Measurements from ENCODE around the gene SARNP. TPM values are rescaled to one million over a fixed set of nuclear protein-coding genes. Genes with fewer than 3 reads are reported as not detected.
A peak's percentile ranks its signal among the peaks of the same experiment; 100 is the strongest.

The SARNP gene
- polyA plus RNA-seq, 1 of the 3 experiments (the other 2 are of a cell fraction), result 65.8 TPM

- TF ChIP-seq IRF3 (IDR thresholded peaks at IDR 0.05; ENCODE audit: low read depth, low read length) (no peak), MAX (IDR thresholded peaks at IDR 0.05; ENCODE audit: low read depth) (no peak)
These were observed 10.3 kb upstream of the SARNP start (continued) for GRCh38 chr12:55827806-55828205.

- no peak overlapping the region for H2AFZ ChIP-seq (ENCODE audit: low read depth)
- no peak overlapping the region for H3K4me3 ChIP-seq (ENCODE audit: low read depth in 2 of 2, low read length in 1 of 2)
- H3K9me2 ChIP-seq, result no peaks in the 10 kb centered on the region
- POLR2A ChIA-PET, result interaction anchor here (0.6 to 1.3 kb wide), 2 partner anchors 19 to 24 kb away, joined by 3 to 5 read pairs; no protein-coding TSS in a partner anchor
- H3F3A ChIP-seq (replicated peaks; ENCODE audit: insufficient read depth), result peaks cover 39% of the 10 kb centered on the region
- peaks cover 58% of the 10 kb centered on the region for H3K79me2 ChIP-seq (ENCODE audit: insufficient read depth)
- no peak for TF ChIP-seq NRF1 (IDR thresholded peaks at IDR 0.05; ENCODE audit: low read depth, low read length)
- TF ChIP-seq RXRA (IDR thresholded peaks at IDR 0.05; ENCODE audit: borderline replicate concordance, low read depth), result no peak
- no peak for TF ChIP-seq TCF12 (IDR thresholded peaks at IDR 0.05)
- no peak for TF ChIP-seq POLR2AphosphoS5 (IDR thresholded peaks at IDR 0.05; ENCODE audit: low read depth, low read length)
- TF ChIP-seq PBX3 (IDR thresholded peaks at IDR 0.05), result no peak
- TF ChIP-seq MAX (IDR thresholded peaks at IDR 0.05; ENCODE audit: low read depth), result no peak
- no peak for TF ChIP-seq RCOR1 (IDR thresholded peaks at IDR 0.05; ENCODE audit: low read length)
- TF ChIP-seq MEF2A (IDR thresholded peaks at IDR 0.05; ENCODE audit: borderline replicate concordance, low read depth), result no peak
- no peak for TF ChIP-seq EP300 (IDR thresholded peaks at IDR 0.05; ENCODE audit: borderline replicate concordance in 1 of 2, low read depth in 1 of 2, low read length in 1 of 2)
- H4K20me1 ChIP-seq (ENCODE audit: insufficient read depth), result no peaks in the 10 kb centered on the region
- peaks cover 6 to 28% of the 10 kb centered on the region in 2 experiments; a peak in 3 of 4 replicates for H3K4me1 ChIP-seq (ENCODE audit: control insufficient read depth in 1 of 2, insufficient read depth in 2 of 2, low read depth in 1 of 2, low read length in 1 of 2)
- no peak overlapping the region; a peak in 1 of 4 replicates for H3K27ac ChIP-seq (ENCODE audit: low read depth in 2 of 2, low read length in 1 of 2)
- H3K36me3 ChIP-seq (replicated peaks in 1 of 2; ENCODE audit: control insufficient read depth in 1 of 2, insufficient read depth in 2 of 2, low read length in 1 of 2), result peaks cover 36 to 60% of the 10 kb centered on the region in 2 experiments
- H3K27me3 ChIP-seq (ENCODE audit: insufficient read depth), result no peaks in the 10 kb centered on the region
- H3K4me2 ChIP-seq, result peak overlapping the region; percentile 83
- no peaks in the 10 kb centered on the region for H3K9me3 ChIP-seq
- H3K9ac ChIP-seq, result peak overlapping the region; percentile 0; the same call in 1 of the 2 replicates
- 97% methylated on average over 5 of the region's 5 CpGs for WGBS (ENCODE audit: low lambda C conversion rate)
- CTCF ChIA-PET, result interaction anchor here (0.9 to 1.2 kb wide), 3 partner anchors 86 to 103 kb away, joined by 3 read pairs; partner anchors contain the start of genes CD63 and PYM1
- DNase-seq, result no peak
These were observed 7.2 kb upstream of the SARNP start for GRCh38 chr12:55824726-55825125.

- Histone ChIP-seq H3K4me2 (no peak overlapping the region), H3K9ac (no peak overlapping the region), H3K36me3 (replicated peaks in 1 of 2; ENCODE audit: control insufficient read depth in 1 of 2, insufficient read depth in 2 of 2, low read length in 1 of 2) (peaks cover 46 to 72% of the 10 kb centered on the region in 2 experiments), H3F3A (replicated peaks; ENCODE audit: insufficient read depth) (peaks cover 41% of the 10 kb centered on the region), H4K20me1 (ENCODE audit: insufficient read depth) (no peaks in the 10 kb centered on the region), H2AFZ (ENCODE audit: low read depth) (no peak overlapping the region), H3K9me2 (no peaks in the 10 kb centered on the region), H3K9me3 (no peaks in the 10 kb centered on the region), H3K4me1 (ENCODE audit: control insufficient read depth in 1 of 2, insufficient read depth in 2 of 2, low read depth in 1 of 2, low read length in 1 of 2) (peaks cover 6 to 35% of the 10 kb centered on the region in 2 experiments; a peak in 3 of 4 replicates), H3K79me2 (ENCODE audit: insufficient read depth) (peaks cover 62% of the 10 kb centered on the region), H3K4me3 (ENCODE audit: low read depth in 2 of 2, low read length in 1 of 2) (no peak overlapping the region), H3K27me3 (ENCODE audit: insufficient read depth) (no peaks in the 10 kb centered on the region), H3K27ac (ENCODE audit: low read depth in 2 of 2, low read length in 1 of 2) (no peak overlapping the region)
- 96% methylated on average over 4 of the region's 4 CpGs for WGBS (ENCODE audit: low lambda C conversion rate)
- DNase-seq, result no peak
- TF ChIP-seq POLR2AphosphoS5 (IDR thresholded peaks at IDR 0.05; ENCODE audit: low read depth, low read length), result 0 out of 2 replicates have a peak, but pooled peaks have one; percentile 7
- TF ChIP-seq MEF2A (IDR thresholded peaks at IDR 0.05; ENCODE audit: borderline replicate concordance, low read depth), result no peak
- ChIA-PET CTCF (interaction anchor here (1.0 to 15.0 kb wide), 2 partner anchors 84 to 116 kb away, joined by 4 to 105 read pairs; no protein-coding TSS in a partner anchor), POLR2A (interaction anchor here (1.3 kb wide), 1 partner anchor 22 kb away, joined by 3 read pairs; no protein-coding TSS in a partner anchor)
These were observed 5.9 kb upstream of the SARNP start for GRCh38 chr12:55823419-55823818.

All from SK-N-SH (cell line).